T-helper 1 cell (primary cell): ENCODE measurements around the gene MOB3A.
A peak's percentile ranks its signal among the peaks of the same experiment; 100 is the strongest.

Experiments
- DNase-seq, 5 donors: peaks; one replicate each; pipeline ENCODE4 v3.0.0-alpha.2; 2012 to 2020

MOB3A gene

GRCh38 chr19:2033115-2033824 lies 62.9 kb downstream of the MOB3A start:
- no peak for DNase-seq

GRCh38 chr19:2032296-2032941 lies 63.7 kb downstream of the MOB3A start:
- peak in 1 of 5 donors; percentile 71 for DNase-seq

- no peak for DNase-seq
Observed at GRCh38 chr19:2027361-2027760, 68.8 kb downstream of the MOB3A start.

GRCh38 chr19:2026770-2027169 lies 69.4 kb downstream of the MOB3A start:
- DNase-seq, result no peak

- DNase-seq, result no peak
Observed at GRCh38 chr19:2022289-2022688, 73.8 kb downstream of the MOB3A start.

- no peak for DNase-seq
Observed at GRCh38 chr19:2021453-2022140, 74.5 kb downstream of the MOB3A start.
